Uterus (tissue), 4 donors: ENCODE results near the gene GHITM. TPM values are rescaled to one million over a fixed set of nuclear protein-coding genes. Genes with fewer than 3 reads are reported as not detected.
"Not testable (repeated sequence)": the region's sequence is repeated elsewhere in the genome, so short reads cannot be mapped to it uniquely, and the experiment has no call there.

Experiments used
- DNase-seq, 2 donors: peaks; one replicate each; pipeline ENCODE4 v3.0.0-alpha.2; 2019 to 2020
- H3K27ac ChIP-seq, 2 donors: fragments of 200-600 bp; sonication (generic); 1 replicate in 1 of 2; 2 replicates in 1 of 2; pipeline ENCODE4 v1.5.1; 2016 to 2018
- H3K27me3 ChIP-seq, 2 donors: fragments of 200-600 bp; sonication (generic); one replicate each; pipeline ENCODE4 v1.5.1; 2018 to 2019; ENCODE audit warnings: control low read depth in 1 of 2
- H3K36me3 ChIP-seq, 2 donors: fragments of 200-600 bp; sonication (generic); one replicate each; pipeline ENCODE4 v1.5.1; 2019; ENCODE audit warnings: control low read depth in 1 of 2
- H3K4me1 ChIP-seq, 2 donors: fragments of 200-600 bp; sonication (generic); one replicate each; pipeline ENCODE4 v1.5.1; 2018 to 2019; ENCODE audit warnings: control low read depth in 1 of 2
- H3K4me3 ChIP-seq, 2 donors: fragments of 200-600 bp; sonication (generic); 1 replicate in 1 of 2; 2 replicates in 1 of 2; pipeline ENCODE4 v1.5.1; 2018 to 2019; ENCODE audit warnings: mild to moderate bottlenecking in 1 of 2
- H3K9me3 ChIP-seq, 2 donors: fragments of 200-600 bp; sonication (generic); one replicate each; pipeline ENCODE4 v1.5.1; 2019; ENCODE audit warnings: control low read depth in 1 of 2
- CTCF ChIP-seq, 4 experiments: fragments of 200-600 bp in 2 of 4; fragments of 450-650 bp in 2 of 4; sonication (generic) in 2 of 4; IDR thresholded peaks; one replicate each; pipeline ENCODE4 v1.5.1; 2016 to 2019; ENCODE audit warnings: antibody characterized with exemption in 4 of 4, mild to moderate bottlenecking in 2 of 4, moderate library complexity in 1 of 4
- POLR2A ChIP-seq, 2 donors: fragments of 450-650 bp; IDR thresholded peaks; one replicate each; pipeline ENCODE4 v1.6.1; 2016; ENCODE audit warnings: antibody characterized with exemption in 2 of 2, mild to moderate bottlenecking in 1 of 2, moderate library complexity in 1 of 2
- intact Hi-C: fragments of 100-400 bp; cut with DNase I; formaldehyde crosslinking; loops from one replicate; pipeline ENCODE4 v1.15.1; 2023; ENCODE audit warnings: low total_unique reads
- total RNA-seq, 4 donors: library from RNA; depleted of rRNA in 3 of 4; stranded (reverse); fragments of >200 nt in 3 of 4; gene quantifications; one replicate each; pipeline versions ENCODE4 v1.1.0 to v1.2.4, GENCODE V29; 2014 to 2023
- donor health status: DM: yes; HTN: yes; CAD: no.

Gene GHITM
- total RNA-seq, 4 donors from 2014 or later, result 83.6 to 141 (median 113) TPM

GRCh38 chr10:84177541-84178141 lies 38.3 kb downstream of the GHITM start:
- no peak overlapping the region for H3K27ac ChIP-seq
- H3K4me1 ChIP-seq, result no peaks in the 10 kb centered on the region
- H3K27me3 ChIP-seq, result no peaks in the 10 kb centered on the region
- H3K9me3 ChIP-seq, result no peaks in the 10 kb centered on the region
- no peak overlapping the region for H3K4me3 ChIP-seq
- TF ChIP-seq POLR2A (IDR thresholded peaks at IDR 0.05), result no peak
- TF ChIP-seq CTCF (IDR thresholded peaks at IDR 0.05), result no peak
- DNase-seq, result no peak
- intact Hi-C loops, result no loop called here
- H3K36me3 ChIP-seq, result no peaks in the 10 kb centered on the region

GRCh38 chr10:84178160-84178609 lies 38.9 kb downstream of the GHITM start:
- intact Hi-C loops, result no loop called here
- Histone ChIP-seq H3K9me3 (no peaks in the 10 kb centered on the region), H3K27ac (no peak overlapping the region), H3K4me1 (no peaks in the 10 kb centered on the region), H3K27me3 (no peaks in the 10 kb centered on the region), H3K4me3 (no peak overlapping the region), H3K36me3 (no peaks in the 10 kb centered on the region)
- no peak for TF ChIP-seq CTCF (IDR thresholded peaks at IDR 0.05)
- no peak for TF ChIP-seq POLR2A (IDR thresholded peaks at IDR 0.05)
- DNase-seq, result no peak

GRCh38 chr10:84179059-84179710 lies 39.9 kb downstream of the GHITM start:
- no peaks in the 10 kb centered on the region for H3K27me3 ChIP-seq
- intact Hi-C loops, result no loop called here
- TF ChIP-seq POLR2A (IDR thresholded peaks at IDR 0.05), result no peak
- no peak for TF ChIP-seq CTCF (IDR thresholded peaks at IDR 0.05)
- no peaks in the 10 kb centered on the region for H3K36me3 ChIP-seq
- no peak overlapping the region for H3K4me3 ChIP-seq
- H3K27ac ChIP-seq, result no peak overlapping the region
- H3K9me3 ChIP-seq, result no peaks in the 10 kb centered on the region
- no peaks in the 10 kb centered on the region for H3K4me1 ChIP-seq
- no peak for DNase-seq

GRCh38 chr10:84180386-84180785 lies 41.1 kb downstream of the GHITM start:
- H3K36me3 ChIP-seq, H3K9me3 ChIP-seq, intact Hi-C loops, H3K4me1 ChIP-seq, H3K27ac ChIP-seq, DNase-seq, H3K4me3 ChIP-seq, H3K27me3 ChIP-seq: not testable (repeated sequence)

- Histone ChIP-seq H3K4me1 (no peaks in the 10 kb centered on the region), H3K27me3 (no peaks in the 10 kb centered on the region), H3K9me3 (no peaks in the 10 kb centered on the region), H3K27ac (no peak overlapping the region), H3K36me3 (no peaks in the 10 kb centered on the region), H3K4me3 (no peak overlapping the region)
- no peak for TF ChIP-seq CTCF (IDR thresholded peaks at IDR 0.05)
- TF ChIP-seq POLR2A (IDR thresholded peaks at IDR 0.05), result no peak
- no peak for DNase-seq
- intact Hi-C loops, result no loop called here
Observed at GRCh38 chr10:84181631-84182030, 42.3 kb downstream of the GHITM start.
